D721Med (cell line): ENCODE results near the gene CYP2C19.

ENCODE experiments used
- DNase-seq: peaks from one replicate; pipeline ENCODE4 v3.0.0; 2011; ENCODE audit warnings: low spot score; ENCODE audit not compliant: insufficient read length
- FAIRE-seq: peaks from 2 replicates; lab custom pipeline; 2011; peaks lifted over from hg19 to GRCh38; lab: Jason Lieb, UNC
- TF ChIP-seq, protein P1 (sequence below): IDR thresholded peaks from 2 replicates; pipeline ENCODE4 v1.5.1; 2012; ENCODE audit warnings: mild to moderate bottlenecking, control low read depth; ENCODE audit not compliant: insufficient read depth; ENCODE audit errors: missing control alignments

Gene CYP2C19

GRCh38 chr10:94762393-94762792 is at the start of gene CYP2C19:
Gene CYP2C19, plus strand, starts transcription at chr10:94762681. Its CDS starts 25 bp downstream, at chr10:94762706.
- DNase-seq (no peak), FAIRE-seq (no peak)
- TF ChIP-seq, protein P1, sequence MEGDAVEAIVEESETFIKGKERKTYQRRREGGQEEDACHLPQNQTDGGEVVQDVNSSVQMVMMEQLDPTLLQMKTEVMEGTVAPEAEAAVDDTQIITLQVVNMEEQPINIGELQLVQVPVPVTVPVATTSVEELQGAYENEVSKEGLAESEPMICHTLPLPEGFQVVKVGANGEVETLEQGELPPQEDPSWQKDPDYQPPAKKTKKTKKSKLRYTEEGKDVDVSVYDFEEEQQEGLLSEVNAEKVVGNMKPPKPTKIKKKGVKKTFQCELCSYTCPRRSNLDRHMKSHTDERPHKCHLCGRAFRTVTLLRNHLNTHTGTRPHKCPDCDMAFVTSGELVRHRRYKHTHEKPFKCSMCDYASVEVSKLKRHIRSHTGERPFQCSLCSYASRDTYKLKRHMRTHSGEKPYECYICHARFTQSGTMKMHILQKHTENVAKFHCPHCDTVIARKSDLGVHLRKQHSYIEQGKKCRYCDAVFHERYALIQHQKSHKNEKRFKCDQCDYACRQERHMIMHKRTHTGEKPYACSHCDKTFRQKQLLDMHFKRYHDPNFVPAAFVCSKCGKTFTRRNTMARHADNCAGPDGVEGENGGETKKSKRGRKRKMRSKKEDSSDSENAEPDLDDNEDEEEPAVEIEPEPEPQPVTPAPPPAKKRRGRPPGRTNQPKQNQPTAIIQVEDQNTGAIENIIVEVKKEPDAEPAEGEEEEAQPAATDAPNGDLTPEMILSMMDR: no peak

- no peak for FAIRE-seq
- no peak for DNase-seq
- TF ChIP-seq, protein P1: no peak
Measured at GRCh38 chr10:94725871-94726270, 36.6 kb upstream of the CYP2C19 start.

- DNase-seq (no peak), FAIRE-seq (no peak)
- TF ChIP-seq, protein P1: no peak
Measured at GRCh38 chr10:94735197-94735596, 27.3 kb upstream of the CYP2C19 start.

DNA sequence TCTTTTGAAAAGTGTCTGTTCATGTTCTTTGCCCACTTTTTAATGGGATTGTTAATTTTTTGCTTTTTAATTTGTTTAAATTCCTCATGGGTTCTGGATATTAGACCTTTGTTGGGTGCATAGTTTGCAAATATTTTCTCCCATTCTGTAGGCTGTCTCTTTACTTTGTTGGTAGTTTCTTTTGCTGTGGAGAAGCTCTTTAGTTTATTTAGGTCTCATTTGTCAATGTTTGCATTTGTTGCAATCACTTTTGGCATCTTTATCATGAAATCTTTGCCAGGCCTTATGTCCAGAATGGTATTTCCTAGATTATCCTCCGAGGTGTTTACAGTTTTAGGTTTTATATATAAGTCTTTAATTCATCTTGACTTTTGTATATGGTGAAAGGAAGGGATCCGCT is 23.9 kb upstream of the CYP2C19 start:
- FAIRE-seq (no peak), DNase-seq (no peak)
- TF ChIP-seq, protein P1: no peak

DNA sequence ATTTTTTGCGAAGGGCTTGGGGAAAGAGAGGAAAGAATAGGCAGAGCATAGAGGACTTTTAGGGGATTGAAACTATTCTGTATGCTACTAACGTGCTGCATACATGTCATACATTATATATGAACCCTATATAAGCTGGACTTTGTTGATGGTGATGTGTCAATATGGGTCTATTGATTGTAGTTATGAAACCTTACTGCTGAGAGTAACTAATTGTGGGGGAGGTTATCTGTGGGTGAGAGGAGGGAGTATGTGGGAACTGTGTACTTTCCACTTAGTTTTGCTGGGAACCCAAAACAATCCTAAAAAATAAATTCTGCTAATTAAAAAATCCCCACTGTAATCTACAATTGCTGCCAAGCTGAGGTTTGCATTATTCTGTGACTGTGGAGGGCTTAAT is 15.3 kb upstream of the CYP2C19 start:
- TF ChIP-seq, protein P1: no peak
- FAIRE-seq: no peak
- DNase-seq: no peak

GRCh38 chr10:94747838-94748237 is 14.6 kb upstream of the CYP2C19 start:
- TF ChIP-seq, protein P1: no peak
- DNase-seq (no peak), FAIRE-seq (no peak)

DNA sequence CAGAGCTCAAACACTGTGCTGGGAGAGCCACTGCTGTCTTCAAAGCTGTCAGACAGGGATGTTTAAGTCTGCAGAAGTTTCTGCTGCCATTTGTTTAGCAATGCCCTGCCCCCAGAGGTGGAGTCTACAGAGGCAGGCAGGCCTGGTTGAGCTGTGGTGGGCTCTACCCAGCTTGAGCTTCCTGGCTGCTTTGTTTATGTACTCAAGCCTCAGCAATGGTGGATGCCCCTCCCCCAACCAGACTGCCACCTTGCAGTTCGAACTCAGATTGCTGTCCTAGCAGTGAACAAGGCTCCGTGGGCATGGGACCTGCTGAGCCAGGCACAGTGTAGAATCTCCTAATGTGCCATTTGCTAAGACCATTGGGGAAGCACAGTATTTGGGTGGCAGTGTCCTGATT is 4.6 kb upstream of the CYP2C19 start:
- FAIRE-seq (no peak), DNase-seq (no peak)
- TF ChIP-seq, protein P1: no peak
